Ishikawa (cell line): ENCODE results near the gene CYP24A1.

ENCODE experiments used
- CEBPB ChIP-seq: IDR thresholded peaks from 2 replicates; pipeline ENCODE4 v1.6.1; 2012
- CREB1 ChIP-seq: IDR thresholded peaks from 2 replicates; pipeline ENCODE4 v1.6.1; 2012; ENCODE audit warnings: low read depth
- EGR1 ChIP-seq: IDR thresholded peaks from 2 replicates; pipeline ENCODE4 v1.6.1; 2012
- EP300 ChIP-seq: IDR thresholded peaks from 2 replicates; pipeline ENCODE4 v1.6.1; 2012; ENCODE audit warnings: borderline replicate concordance
- FOXM1 ChIP-seq: IDR thresholded peaks from 2 replicates; pipeline ENCODE4 v1.6.1; 2012; ENCODE audit warnings: low read depth, borderline replicate concordance
- MAX ChIP-seq: IDR thresholded peaks from 2 replicates; pipeline ENCODE4 v1.6.1; 2012
- NFIC ChIP-seq: IDR thresholded peaks from 2 replicates; pipeline ENCODE4 v1.6.1; 2012
- RAD21 ChIP-seq: IDR thresholded peaks from 2 replicates; pipeline ENCODE4 v1.6.1; 2012; ENCODE audit warnings: low read depth
- REST ChIP-seq: IDR thresholded peaks from 2 replicates; pipeline ENCODE4 v1.6.1; 2012; ENCODE audit warnings: low read depth, mild to moderate bottlenecking
- TAF1 ChIP-seq: IDR thresholded peaks from 2 replicates; pipeline ENCODE4 v1.6.1; 2012; ENCODE audit warnings: low read depth, mild to moderate bottlenecking
- TCF12 ChIP-seq: IDR thresholded peaks from 2 replicates; pipeline ENCODE4 v1.6.1; 2012; ENCODE audit warnings: low read depth
- TEAD4 ChIP-seq: IDR thresholded peaks from 2 replicates; pipeline ENCODE4 v1.6.1; 2012
- USF1 ChIP-seq: IDR thresholded peaks from 2 replicates; pipeline ENCODE4 v1.6.1; 2012
- YY1 ChIP-seq: IDR thresholded peaks from 2 replicates; pipeline ENCODE4 v1.6.1; 2012; ENCODE audit warnings: low read depth
- ZBTB7A ChIP-seq: IDR thresholded peaks from 2 replicates; pipeline ENCODE4 v1.6.1; 2012; ENCODE audit warnings: low read depth

CYP24A1 gene

GRCh38 chr20:54119744-54120143 lies 54.0 kb downstream of the CYP24A1 start:
- TF ChIP-seq EGR1 = no peak
- no peak for TF ChIP-seq TEAD4
- no peak for TF ChIP-seq CREB1
- no peak for TF ChIP-seq CEBPB
- no peak for TF ChIP-seq USF1

GRCh38 chr20:54118220-54119001 lies 55.4 kb downstream of the CYP24A1 start:
- no peak for TF ChIP-seq TCF12
- TF ChIP-seq USF1 = no peak
- TF ChIP-seq MAX = no peak

GRCh38 chr20:54116550-54117235 lies 57.1 kb downstream of the CYP24A1 start:
- TF ChIP-seq REST (no peak), CREB1 (no peak), MAX (no peak), CEBPB (no peak), YY1 (no peak), TAF1 (no peak), ZBTB7A (no peak), TCF12 (no peak), USF1 (no peak), EGR1 (no peak), FOXM1 (no peak), NFIC (no peak)

- TF ChIP-seq ZBTB7A = no peak
- no peak for TF ChIP-seq RAD21
- TF ChIP-seq FOXM1 = no peak
- no peak for TF ChIP-seq TEAD4
- no peak for TF ChIP-seq EGR1
- no peak for TF ChIP-seq REST
- no peak for TF ChIP-seq USF1
- no peak for TF ChIP-seq TAF1
- TF ChIP-seq TCF12 = no peak
- TF ChIP-seq YY1 = no peak
- TF ChIP-seq CEBPB = no peak
- no peak for TF ChIP-seq MAX
- no peak for TF ChIP-seq EP300
- no peak for TF ChIP-seq CREB1
- TF ChIP-seq NFIC = no peak
These were observed 58.5 kb downstream of the CYP24A1 start for GRCh38 chr20:54115172-54115854.

GRCh38 chr20:54114109-54114508 lies 59.7 kb downstream of the CYP24A1 start:
- TF ChIP-seq TCF12 (no peak), CREB1 (no peak), CEBPB (no peak), NFIC (no peak), YY1 (no peak), TAF1 (no peak), MAX (no peak), FOXM1 (no peak), RAD21 (no peak), USF1 (no peak), EGR1 (no peak), REST (no peak), ZBTB7A (no peak), EP300 (no peak), TEAD4 (no peak)
